Measurements from ENCODE around the gene MPPED2.

DNA sequence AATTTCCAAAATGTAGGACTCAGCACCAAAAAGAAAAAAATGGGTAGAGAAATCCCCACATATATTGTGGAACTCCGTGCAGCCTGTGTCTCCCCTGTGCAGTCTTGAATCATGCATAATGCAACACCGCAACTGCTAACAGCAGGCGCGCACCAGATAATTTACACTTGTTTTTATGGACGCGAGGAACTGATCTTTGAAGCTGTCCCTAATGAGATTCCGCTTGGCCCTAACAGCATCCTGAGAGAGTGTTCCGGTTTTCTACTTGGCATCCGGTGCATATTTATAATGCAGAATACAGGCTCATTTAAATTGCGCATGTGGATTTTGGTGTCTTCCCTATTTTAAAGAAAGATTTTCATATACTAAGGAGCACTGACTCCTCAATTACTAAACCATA lies 21.1 kb downstream of the MPPED2 start:
- TF ChIP-seq, protein P1, sequence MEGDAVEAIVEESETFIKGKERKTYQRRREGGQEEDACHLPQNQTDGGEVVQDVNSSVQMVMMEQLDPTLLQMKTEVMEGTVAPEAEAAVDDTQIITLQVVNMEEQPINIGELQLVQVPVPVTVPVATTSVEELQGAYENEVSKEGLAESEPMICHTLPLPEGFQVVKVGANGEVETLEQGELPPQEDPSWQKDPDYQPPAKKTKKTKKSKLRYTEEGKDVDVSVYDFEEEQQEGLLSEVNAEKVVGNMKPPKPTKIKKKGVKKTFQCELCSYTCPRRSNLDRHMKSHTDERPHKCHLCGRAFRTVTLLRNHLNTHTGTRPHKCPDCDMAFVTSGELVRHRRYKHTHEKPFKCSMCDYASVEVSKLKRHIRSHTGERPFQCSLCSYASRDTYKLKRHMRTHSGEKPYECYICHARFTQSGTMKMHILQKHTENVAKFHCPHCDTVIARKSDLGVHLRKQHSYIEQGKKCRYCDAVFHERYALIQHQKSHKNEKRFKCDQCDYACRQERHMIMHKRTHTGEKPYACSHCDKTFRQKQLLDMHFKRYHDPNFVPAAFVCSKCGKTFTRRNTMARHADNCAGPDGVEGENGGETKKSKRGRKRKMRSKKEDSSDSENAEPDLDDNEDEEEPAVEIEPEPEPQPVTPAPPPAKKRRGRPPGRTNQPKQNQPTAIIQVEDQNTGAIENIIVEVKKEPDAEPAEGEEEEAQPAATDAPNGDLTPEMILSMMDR (IDR thresholded peaks at IDR 0.05): no peak
- TF ChIP-seq POLR2A (IDR thresholded peaks at IDR 0.05): no peak

Data from lower leg skin (tissue), 3 donors.